ENCODE measurements around the gene TBC1D14.

Gene TBC1D14

DNA sequence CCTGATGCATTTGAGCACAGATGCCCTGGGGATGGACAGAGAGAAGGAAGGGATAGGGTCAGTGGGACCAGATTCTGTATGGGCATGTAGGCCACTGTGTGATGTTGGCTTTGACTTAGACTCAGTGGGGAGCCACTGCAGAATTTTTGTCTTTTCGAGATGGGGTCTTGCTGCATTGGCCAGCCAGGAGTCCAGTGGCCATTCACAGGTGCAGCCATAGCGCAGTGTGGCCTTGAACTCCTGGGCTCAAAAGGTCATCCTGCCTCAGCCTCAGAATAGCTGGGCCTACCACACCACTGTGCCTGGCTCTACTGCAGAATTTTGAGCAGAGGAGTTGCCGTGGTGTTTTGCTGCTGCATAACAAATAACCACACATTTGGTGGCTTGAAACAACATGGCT lies 22.8 kb downstream of the TBC1D14 start:
- no peak for DNase-seq

DNA sequence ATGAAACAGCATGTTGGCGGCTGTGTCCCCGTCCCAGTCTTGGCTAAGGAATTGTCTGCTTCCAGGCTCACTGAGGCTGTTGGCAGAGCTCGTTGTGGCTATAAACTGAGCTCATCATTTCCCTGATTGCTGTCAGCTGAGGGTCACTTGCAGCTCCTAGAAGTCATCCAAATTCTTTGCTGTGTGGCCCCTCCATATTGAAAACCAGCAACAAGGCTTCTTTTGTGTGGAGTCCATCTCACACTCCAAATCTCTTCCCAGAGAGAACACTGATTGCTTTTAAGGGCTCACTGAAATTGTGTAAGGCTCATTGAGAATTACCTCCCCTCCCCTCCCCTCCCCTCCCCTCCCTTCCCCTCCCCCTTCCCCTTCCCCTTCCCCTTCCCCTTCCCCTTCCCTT lies 23.3 kb downstream of the TBC1D14 start:
- no peak for DNase-seq

DNA sequence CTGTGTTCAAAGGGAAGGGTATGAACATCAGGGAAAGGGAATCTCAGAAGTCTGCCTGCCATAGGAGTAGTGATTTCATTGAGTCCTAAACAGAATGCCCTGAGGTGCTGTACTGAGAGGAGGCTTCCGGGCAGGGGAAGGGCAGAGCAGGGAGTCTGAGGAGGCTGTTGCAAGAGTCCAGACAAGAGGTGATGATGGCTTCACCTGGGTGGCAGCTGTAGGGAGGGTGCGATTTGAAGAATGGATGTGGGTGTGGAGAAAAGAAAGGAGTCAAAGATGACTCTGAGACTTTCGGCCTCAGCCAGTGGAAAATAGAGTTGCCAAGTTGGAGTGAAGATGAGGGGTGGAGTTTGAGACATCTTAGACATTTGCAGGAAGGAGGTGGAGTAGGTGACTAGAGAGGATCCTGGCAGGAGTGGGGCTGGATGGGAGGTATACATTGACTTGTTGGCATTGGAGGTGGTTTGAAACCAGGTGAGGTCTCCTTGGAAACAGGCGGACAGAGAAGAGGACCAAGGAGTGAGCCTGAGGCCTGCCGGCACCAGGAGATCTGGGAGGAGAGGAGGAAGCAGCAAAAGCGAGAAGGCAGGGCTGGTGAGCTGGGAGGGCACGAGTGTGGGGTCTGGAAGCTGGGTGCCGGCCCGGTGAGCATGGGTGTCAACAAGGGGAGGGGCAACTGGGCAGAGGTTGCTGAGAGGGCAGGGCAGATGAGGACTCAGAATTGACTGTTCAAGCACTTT lies 24.2 kb downstream of the TBC1D14 start:
- no peak for DNase-seq

DNA sequence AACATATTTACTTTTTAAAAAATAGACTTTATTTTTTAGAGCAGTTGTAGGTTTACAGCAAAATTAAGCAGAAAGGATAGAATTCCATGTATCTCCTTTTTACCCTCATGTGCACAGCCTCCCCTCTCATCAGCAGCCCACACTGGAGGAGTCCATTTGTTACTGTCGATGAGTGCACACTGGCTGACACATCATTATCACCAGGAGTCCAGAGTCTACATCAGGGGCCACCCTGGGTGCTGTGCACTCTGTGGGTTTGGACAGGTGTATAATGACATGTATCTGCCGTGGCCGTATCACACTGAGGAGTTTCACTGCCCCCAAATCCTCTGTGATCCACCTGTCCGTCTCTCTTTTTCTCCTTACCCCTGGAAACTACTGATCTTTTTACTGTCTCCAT lies 26.3 kb downstream of the TBC1D14 start:
- no peak for DNase-seq

DNA sequence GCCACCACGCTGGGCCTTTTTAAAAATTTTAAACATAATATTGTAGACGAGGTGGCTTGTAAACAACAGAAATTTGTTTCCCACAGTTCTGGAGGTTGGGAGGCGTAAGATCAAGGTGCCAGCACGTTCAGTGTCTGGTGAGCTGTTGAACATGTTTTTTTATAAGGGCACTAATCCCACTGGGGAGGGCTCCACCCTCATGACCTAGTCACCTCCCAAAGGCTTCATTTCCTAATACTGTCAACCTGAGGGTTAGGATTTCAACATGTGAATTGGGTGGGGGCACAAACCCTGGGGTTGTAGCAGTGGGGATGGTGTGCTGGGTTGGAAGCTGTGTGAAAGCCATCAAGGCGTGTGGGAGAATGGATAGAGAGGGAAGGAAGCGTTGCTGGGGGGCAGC lies 27.6 kb downstream of the TBC1D14 start:
- no peak for DNase-seq

DNA sequence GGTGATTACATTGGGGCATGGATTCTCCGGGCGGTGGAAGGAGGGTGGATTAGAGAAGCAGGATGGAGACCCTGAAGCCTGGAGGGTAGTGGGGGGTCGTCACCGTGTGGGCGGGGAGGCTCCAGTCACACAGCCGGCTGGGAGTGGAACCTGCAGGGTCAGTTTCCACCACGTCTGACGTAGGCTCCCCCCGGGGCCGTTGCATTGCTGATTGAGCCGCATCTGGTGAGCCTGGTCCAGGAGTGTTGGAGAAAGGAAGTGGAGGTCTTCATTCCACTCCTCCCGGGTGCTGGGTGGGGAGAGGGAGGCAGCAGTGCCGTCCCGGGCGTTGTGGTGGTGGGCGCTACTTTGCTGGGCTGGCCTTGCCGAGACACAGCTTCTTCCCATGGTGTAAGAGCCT lies 28.1 kb downstream of the TBC1D14 start:
- peak; percentile 23 for DNase-seq

DNA sequence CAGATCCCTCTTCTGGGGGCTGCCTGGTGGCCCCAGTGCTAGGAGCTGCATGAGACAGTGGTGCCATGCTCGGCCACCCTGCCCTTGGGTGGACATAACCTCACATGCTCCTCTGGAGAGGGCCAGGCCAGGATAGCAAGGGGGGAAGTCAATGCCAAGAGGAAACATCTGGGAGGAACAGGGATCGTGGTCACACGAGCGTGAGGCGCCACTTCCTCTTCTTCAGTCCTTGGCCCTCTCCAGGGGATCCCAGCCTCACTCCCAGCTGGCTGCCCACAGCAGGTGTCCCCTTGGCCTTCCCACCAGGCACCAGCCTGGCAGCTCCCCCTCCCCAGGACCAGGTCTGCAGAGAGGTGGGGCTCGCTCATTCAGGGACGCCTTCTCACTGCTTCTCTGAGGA lies 28.6 kb downstream of the TBC1D14 start:
- DNase-seq, result peak; percentile 22

DNA sequence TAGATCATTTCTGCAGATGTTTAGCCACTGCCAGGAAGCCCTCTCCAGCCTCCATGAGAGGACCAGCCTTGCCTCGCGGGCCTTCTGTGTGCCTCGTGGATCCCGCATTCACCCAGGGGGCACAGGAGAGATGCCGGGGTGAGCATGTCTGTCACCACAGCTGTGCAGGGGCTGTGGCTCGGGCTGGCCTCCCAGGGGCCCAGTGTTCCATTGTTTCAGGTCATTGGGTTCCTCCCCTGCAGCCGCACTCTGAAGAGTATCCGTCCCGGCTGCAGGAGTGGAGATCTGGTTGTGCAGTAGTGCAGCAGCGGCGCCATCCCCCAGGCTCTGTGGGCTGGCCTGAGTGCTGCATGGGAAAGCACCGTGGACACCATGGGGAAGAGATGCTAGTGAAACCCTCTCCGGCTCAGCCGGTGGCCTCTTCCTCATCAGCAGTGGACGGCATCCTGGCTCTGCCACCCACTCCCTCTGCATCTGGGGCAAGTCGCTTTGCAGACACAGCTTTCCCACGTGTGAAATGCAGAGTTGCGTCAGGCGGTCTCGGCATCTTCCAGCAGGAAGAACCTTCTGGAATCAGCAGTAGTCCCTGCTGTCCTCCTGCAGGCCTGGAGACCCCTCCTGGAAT lies 29.1 kb downstream of the TBC1D14 start:
- DNase-seq, result peak; percentile 74

DNA sequence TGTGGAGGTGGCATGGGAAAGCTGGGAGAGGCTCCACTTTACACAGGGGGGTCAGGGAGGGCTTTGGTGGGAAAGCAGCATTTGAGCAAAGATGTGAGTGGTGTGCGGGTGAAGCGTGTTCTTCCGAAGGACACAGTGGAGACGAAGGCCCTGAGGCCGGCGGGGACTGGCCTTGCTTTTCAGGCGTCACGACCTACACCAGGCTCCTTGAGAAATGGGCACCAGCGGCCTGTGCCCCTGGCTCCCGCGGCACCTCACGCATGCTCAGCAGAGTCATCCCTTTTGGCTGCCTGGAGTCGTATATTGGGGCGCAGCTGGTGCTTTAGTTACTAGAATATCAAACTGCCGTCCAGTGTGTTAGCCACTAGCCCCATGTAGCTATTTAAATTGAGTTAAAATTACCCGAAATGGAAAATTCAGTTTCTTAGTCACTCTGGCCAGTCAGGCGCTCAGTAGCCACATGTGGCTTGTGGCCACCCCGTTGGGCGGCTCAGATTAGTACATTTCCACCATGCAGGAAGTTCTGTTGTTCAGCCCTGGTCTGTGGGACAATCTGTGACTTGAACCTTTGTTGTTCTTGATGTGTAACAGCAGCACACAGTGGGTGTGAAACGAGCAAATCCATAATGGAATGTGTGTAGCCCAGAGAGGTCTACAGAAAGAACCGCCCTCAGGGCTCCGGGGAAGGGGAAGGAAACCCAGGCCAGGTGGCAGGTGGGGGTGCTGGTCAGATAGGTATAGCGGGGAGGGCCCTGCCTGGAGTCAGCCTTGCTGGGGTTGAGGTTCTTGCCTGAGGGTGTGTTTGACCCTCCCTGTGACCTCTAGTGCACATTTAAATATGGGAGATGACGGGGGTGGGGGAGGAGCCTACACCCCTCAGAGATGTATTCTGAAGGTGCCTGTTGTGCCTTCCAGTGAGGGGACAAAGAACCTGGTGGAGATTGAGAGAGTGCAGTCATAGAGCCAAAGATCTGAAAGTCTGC lies 30.4 kb downstream of the TBC1D14 start:
- DNase-seq, result no peak

DNA sequence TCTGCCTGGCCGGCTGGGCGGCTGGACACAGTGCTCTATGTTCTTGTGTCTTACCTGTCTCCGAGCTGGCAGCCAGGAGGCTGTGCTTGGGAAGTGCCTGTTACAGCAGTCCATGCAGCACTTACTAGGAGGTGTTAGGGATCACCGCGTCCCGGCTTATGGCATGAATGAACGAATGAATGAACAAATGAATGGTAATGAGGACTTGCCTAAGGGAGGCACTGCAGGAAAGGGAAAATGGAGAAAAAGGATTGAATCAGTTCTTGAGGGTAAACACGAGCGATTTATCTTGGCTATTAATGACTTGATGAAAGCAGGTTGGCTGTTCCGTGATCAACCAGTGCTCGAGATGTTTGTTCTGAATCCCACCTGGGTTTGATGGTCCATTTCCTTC lies 31.1 kb downstream of the TBC1D14 start:
- no peak for DNase-seq

DNA sequence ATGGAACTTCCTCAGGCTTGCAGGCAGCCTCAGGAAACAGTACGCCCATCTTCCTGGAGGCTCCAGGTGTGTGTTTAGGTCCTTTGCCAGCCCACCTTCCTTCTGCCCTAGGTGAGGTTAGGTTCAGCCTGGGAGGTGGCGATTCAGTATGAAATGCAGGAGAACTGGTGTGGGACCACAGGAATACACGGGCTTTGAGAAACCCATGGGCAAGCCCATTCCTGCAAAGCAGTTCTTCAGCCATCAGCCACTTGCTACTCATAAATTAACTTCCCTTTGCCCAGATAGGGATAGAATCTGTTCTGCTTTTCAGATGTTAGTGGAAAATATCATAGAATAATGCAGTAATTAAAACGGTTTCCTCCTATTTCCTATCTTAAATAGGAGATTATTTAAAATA lies 32.2 kb downstream of the TBC1D14 start:
- DNase-seq, result no peak

DNA sequence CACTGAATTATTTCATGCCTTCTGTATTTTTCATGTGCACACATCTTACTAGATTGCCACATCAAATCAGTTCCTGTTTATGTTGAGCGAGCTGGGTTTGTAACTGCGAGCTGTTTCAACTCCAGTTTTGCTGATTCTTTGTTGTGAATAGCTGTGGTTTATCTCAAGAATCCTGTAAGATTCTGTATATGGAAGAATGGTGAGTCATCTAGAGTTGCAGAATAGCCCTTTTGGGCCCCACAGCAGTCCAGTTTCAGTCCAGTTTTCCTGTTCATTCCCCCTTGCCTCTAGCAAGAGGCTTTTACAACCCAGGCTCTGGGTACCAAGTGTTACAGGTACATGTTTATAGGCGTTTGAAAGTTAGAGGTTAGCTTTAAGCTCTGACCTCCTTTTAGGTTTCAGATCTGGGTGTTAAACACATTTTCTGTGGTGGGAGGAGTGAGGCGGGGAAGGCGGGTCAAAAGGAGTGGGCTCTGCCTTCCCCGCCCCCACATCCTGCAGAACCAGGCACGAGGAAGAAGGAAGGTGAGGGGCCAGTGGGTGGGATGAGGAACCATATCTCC lies 32.7 kb downstream of the TBC1D14 start:
- no peak for DNase-seq

DNA sequence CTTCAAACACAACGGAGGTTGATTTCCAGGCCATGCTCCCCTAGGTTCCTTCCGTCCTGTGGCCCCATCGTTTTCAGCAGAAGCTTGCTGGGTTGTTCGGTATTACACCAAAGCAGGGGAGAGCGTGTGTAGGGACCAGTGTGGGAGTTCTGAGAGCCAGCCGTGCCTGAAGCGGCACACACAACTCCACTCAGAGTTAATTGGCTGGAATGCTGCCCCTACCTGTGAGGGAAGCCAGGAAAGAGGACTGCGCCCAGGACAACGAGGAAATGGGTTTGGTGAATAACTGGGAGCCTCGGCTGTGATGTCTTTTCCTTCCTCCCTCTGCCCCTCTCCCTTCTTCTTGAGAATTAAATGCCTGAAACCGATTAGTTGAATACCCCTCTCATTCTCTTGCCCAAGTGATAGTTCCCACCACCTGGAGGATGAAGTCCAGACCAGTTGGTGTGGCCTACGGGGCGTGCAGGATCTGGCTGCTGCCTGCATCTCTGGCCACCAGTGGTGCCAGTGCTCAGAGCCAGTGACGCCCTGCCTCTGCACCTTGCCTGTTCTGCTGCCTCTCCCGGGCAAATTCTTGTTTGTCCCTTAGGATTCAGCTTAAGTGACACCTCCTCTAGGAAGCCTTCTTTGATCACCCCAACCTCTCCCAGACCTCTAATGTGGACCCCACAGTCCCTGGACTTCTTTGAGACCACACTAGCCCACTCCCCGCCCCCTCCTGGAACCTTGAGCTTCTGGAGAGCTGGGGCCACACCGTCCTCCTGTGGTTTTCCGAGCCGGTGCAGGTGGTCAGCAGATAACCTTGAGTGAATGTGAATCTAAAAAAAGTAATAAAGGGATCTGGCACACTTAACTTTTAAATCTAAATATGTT lies 33.6 kb downstream of the TBC1D14 start:
- no peak for DNase-seq

DNA sequence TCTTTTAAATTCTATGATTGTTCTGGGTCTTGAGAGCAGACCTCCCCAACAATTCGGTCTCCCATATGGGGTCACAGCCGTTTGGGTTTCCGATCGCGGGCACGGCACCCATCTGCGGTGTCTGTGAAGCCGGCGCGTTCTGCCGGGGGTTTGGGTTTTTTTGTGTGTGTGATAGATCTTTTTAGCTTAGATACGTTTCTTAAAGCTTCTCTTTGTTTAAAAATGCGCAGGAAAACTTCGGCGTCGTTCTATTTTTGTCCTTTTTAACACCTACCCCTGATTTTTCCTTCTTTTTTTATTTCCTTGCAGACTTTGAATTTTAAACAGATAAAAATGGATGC lies 34.2 kb downstream of the TBC1D14 start:
- DNase-seq, result no peak

DNA sequence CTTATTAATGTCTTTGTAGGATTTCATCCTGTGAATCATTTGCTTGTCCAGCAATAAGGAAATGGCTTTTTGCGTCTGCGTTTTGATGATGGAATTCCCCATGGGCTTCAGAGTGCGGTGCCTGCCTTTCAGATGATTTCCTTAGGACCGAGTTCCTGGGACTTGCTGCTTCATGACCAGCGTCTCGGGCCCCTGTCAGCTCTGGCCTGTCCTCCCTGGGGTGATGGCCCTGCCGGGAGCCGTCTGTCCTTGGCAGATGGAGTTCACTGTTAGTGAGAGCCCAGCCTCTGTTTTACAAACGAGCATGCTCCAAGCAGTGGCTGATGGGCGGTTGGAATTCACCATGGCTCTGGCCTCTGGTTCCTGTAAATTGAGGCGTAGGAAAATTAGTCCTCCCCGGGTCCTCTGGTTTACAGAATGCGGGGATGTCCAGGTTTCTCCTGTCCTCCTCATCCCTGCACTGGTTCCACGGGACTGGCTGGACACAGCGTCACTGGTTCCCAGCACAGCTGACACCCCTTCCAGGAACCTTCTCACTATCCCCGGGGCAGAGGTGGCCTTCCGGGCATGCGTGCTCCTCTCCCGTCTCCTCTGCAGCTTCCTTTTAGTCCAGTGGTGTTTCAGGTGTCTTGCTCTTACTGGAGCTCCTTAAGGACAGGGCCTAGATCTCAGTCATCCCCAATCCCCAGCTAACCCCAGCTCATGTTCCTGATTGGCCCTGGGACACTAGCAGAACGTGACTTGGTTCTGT lies 34.9 kb downstream of the TBC1D14 start:
- peak; percentile 38 for DNase-seq

DNA sequence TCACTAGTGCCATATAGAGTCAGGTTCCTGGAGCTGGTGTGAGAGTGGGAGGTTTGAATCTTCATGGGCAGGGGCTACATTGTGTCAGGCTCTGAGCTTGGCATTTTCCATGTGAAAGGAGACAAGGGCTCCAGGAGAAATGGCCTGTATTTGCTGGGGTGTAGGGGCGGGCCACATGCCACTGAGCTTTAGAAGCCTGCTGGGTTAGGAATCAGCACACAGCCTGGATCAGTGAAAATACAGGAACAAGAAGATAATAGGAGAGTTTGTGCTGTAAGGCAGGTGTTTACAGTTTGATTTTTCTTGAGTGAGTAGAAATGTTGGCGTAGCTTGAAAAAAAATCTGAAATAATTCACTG lies 35.4 kb downstream of the TBC1D14 start:
- DNase-seq, result no peak

DNA sequence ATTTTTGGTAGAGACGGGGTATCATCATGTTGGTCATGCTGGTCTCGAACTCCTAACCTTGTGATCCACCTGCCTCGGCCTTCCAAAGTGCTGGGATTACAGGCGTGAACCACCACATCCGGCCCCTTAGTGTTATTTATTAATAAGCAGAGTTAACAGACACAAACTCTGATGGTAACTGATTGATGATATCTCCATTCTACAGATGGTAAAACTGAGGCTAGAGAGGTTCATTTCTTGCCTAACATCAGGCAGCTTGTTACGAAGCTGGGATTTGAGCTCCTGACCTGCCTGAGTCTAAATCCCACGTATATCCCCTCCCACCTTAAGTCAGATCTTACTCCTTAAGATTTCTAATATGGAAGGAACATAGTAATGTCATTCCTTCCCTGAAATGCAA lies 36.9 kb downstream of the TBC1D14 start:
- no peak for DNase-seq

DNA sequence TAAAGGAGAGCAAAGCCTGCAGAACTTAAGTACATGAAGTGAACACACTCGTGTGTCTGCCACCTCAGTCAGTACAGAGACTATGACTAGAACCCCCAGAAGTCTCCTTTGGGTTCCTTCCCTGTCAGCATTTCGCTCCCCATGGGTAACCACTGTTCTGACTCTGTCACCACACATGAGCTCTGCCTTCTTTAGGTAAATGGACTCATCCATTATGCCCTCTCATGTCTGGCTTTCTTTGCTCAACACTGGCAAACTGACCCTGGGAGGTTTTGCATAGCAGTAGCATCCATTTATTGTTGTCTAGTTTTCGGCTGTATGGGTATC lies 38.5 kb downstream of the TBC1D14 start:
- no peak for DNase-seq

DNA sequence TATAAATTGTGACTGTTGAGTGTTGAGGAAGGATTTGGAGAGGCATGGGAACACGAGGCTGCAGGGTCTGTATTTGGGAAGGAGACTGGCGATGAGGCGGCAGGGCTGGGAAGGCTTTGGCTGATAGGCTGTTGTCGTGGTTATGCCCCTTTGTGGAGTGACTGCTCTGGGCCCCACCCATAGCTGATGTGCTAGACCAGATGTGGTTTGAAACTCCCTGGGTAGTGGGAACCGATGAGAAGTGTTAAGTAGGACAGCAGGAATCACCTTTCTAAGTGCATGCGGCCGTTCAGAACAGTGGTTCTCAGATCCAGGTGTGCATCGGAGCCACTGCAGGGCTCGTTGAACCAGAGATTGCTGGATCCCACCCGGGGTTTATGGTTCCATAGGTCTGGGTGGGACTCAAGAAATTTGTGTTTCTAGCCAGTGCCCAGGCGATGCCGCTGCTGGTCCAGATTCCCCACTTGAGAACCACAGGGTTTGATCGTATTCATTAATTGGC lies 42.3 kb downstream of the TBC1D14 start:
- no peak for DNase-seq

DNA sequence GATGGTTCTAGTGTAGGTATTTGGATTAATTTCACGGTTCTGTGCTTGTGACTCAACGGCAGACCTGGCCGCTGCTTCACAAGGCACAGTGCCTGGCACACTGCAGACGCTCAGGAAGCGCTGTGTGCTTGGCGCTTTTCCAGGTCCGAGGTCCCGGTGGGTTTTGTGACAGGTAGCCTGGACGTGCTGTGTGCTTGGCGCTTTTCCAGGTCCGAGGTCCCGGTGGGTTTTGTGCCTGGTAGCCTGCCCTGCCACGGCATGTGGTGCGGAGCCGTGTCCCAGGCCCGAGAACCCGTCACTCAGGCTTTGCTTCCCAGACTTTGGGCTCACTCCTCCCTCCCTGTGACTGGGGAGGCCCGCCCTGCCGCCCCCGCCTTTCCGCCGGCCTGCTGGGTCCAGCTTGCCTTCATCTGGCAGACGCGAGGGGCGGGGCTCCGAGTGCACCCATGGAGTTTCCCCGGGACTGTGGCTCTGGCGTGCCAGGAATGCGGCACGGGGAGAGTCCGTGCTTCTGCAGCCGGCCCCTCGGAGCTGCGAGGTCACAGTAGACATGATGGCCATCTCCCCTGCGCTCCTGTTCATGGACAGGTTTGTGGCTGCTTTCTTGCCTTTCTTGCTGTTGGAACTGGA lies 44.2 kb downstream of the TBC1D14 start:
- DNase-seq, result no peak

DNA sequence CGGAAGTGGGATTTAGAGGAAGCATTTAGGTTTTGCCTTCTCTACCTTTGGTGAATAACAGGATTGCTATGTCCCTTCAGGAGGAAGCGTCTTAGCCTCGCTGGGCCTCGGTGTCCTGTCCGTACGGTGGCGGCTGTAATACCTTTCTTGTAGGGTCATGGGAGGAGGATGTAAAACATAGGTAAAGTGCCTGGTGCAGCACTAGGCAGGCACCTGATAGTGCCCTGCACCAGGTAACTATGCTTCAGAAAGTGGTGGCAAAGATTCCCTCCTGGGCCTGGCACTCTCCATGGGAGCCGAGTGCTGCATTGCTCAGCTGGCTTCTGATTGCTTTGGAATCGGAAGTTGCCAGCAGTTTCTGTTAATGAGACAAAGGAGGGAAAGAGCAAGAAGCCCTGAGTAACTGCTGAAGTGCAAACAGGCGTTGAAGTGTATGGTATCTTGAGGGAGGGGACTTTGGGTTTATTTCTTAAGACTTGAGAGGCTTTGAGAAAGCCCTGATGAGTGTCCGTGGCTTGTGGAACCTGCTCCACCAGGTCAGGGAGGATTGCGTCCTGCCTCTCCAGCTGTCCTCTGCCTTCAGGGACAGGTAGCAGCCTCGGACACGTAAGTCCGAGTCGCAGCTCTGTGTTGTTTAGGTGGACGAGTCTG lies 45.8 kb downstream of the TBC1D14 start:
- DNase-seq, result no peak
